HepG2 (cell line): ENCODE results near the gene PBX2. TPM values are rescaled to one million over a fixed set of nuclear protein-coding genes. Genes with fewer than 3 reads are reported as not detected.

Experiments used
- GTF2F1 ChIP-seq: fragments of 150-350 bp; IDR thresholded peaks from 2 replicates; pipeline ENCODE4 v1.6.1; 2014; ENCODE audit warnings: low read length
- KLF9 ChIP-seq: IDR thresholded peaks from 2 replicates; pipeline ENCODE4 v1.6.1; 2016; ENCODE audit warnings: low read depth
- SP140L ChIP-seq: sonication (generic); formaldehyde crosslinking; IDR thresholded peaks from 2 replicates; pipeline ENCODE4 v1.4.0; 2020; ENCODE audit warnings: missing genetic modification reagents, borderline replicate concordance
- THYN1 ChIP-seq: sonication (generic); formaldehyde crosslinking; IDR thresholded peaks from 2 replicates; pipeline ENCODE4 v1.8.1; 2023; ENCODE audit warnings: low read depth, mild to moderate bottlenecking, moderate library complexity, missing genetic modification reagents, borderline replicate concordance
- TP53 ChIP-seq: sonication (generic); formaldehyde crosslinking; conservative IDR thresholded peaks from 2 replicates; pipeline ENCODE4 v1.4.0; 2020; ENCODE audit warnings: missing genetic modification reagents
- ZNF567 ChIP-seq: sonication (generic); formaldehyde crosslinking; IDR thresholded peaks from 2 replicates; pipeline ENCODE4 v1.8.1; 2023; ENCODE audit warnings: mild to moderate bottlenecking, missing genetic modification reagents, borderline replicate concordance
- ZNF670 ChIP-seq: sonication (generic); formaldehyde crosslinking; IDR thresholded peaks from 2 replicates; pipeline ENCODE4 v1.8.0; 2022; ENCODE audit warnings: mild to moderate bottlenecking, missing genetic modification reagents, borderline replicate concordance
- ZNF747 ChIP-seq: sonication (generic); formaldehyde crosslinking; IDR thresholded peaks from 2 replicates; pipeline ENCODE4 v1.8.1; 2023; ENCODE audit warnings: missing genetic modification reagents, mild to moderate bottlenecking, borderline replicate concordance
- ZSCAN12 ChIP-seq: sonication (generic); formaldehyde crosslinking; IDR thresholded peaks from 2 replicates; pipeline ENCODE4 v1.9.0; 2021; ENCODE audit warnings: mild to moderate bottlenecking, missing genetic modification reagents
- polyA plus RNA-seq, 8 experiments: library from polyadenylated mRNA; depleted of rRNA in 3 of 8; stranded (reverse) in 7 of 8; unstranded in 1 of 8; fragments of >200 nt; fragmentation: Illumina TruSeq in 4 of 8; extraction: Trizol in 4 of 8; gene quantifications; 2 replicates each; pipeline versions ENCODE4 v1.2.1 to v1.2.3, GENCODE V29; 2011 to 2016; ENCODE audit warnings: low read depth in 4 of 8, missing spikeins in 1 of 8, mixed read lengths in 1 of 8; ENCODE audit not compliant: insufficient read depth in 1 of 8
- total RNA-seq, 5 experiments: library from RNA; depleted of rRNA; stranded (reverse); fragments of >200 nt; fragmentation: Illumina TruSeq; extraction: Trizol; gene quantifications; 2 replicates each; pipeline ENCODE4 v1.2.3, GENCODE V29; 2016; ENCODE audit warnings: low read depth in 1 of 5
- TF ChIP-seq, protein P1 (sequence below), 2 experiments: IDR thresholded peaks; 2 replicates each; pipeline ENCODE4 v1.6.1; 2011 to 2012; ENCODE audit warnings: low read length in 2 of 2, borderline replicate concordance in 1 of 2, low read depth in 1 of 2, mild to moderate bottlenecking in 1 of 2, moderate library complexity in 1 of 2
- TF ChIP-seq, protein P2 (sequence below): sonication (generic); formaldehyde crosslinking; IDR thresholded peaks from 2 replicates; pipeline ENCODE4 v1.4.0; 2020; ENCODE audit warnings: missing genetic modification reagents
- TF ChIP-seq, protein P3 (sequence below): IDR thresholded peaks from 2 replicates; pipeline ENCODE4 v1.6.1; 2016; ENCODE audit warnings: low read depth, missing genetic modification reagents, missing compliant biosample characterization
- TF ChIP-seq, protein P4 (sequence below): sonication (generic); formaldehyde crosslinking; IDR thresholded peaks from 2 replicates; pipeline ENCODE4 v1.8.1; 2022; ENCODE audit warnings: mild to moderate bottlenecking, missing genetic modification reagents
- TF ChIP-seq, protein P5 (sequence below): IDR thresholded peaks from 2 replicates; pipeline ENCODE4 v1.6.1; 2016
- TF ChIP-seq, protein P6 (sequence below): sonication (generic); formaldehyde crosslinking; IDR thresholded peaks from 2 replicates; pipeline ENCODE4 v1.5.0; 2020; ENCODE audit warnings: missing genetic modification reagents

The PBX2 gene
- total and polyA plus RNA-seq, 2 of the 13 experiments (the other 11 are each of a cell fraction or from before 2014, with no cell fraction given): 42.3 to 77.8 TPM

DNA sequence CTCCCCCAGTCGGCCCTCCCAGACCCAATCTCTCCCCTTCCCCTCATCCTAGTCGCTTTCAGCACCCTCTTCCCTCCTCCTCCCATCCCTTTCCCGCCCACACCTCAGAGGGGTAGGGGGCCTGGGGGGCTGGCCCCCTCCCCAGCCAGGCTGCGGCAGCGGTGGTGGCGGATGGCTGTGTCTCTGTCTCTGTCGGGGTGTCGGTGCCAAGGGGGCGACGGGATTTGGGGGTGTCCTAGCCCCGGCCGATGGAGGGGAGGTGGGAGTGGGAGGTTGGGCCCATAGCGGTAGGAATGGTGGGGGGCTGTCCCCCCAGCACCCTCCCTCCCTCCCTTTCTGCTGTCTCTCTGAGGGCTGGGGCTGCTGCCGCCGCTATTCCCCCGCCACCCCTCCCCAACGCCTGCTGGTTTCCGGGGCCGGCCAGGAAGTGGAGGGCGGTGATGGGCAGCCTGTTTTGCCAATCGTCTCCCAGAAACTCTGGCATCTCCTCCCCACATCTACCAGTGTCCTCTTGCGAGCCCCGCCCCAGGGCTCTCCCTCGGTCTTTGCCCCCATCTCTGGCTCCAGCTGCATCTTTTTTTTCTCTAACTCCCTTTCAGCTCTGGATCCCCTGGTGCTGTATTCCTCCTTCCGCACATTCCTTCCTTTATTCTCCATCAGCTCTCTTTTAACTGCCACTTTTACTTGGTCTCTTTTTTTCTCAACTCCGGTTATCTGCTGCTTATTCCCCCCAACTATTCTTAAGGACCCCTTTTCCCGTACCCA is 14.1 kb downstream of the PBX2 start, which contains the start of gene AGPAT1 (continued):
- TF ChIP-seq, protein P1, sequence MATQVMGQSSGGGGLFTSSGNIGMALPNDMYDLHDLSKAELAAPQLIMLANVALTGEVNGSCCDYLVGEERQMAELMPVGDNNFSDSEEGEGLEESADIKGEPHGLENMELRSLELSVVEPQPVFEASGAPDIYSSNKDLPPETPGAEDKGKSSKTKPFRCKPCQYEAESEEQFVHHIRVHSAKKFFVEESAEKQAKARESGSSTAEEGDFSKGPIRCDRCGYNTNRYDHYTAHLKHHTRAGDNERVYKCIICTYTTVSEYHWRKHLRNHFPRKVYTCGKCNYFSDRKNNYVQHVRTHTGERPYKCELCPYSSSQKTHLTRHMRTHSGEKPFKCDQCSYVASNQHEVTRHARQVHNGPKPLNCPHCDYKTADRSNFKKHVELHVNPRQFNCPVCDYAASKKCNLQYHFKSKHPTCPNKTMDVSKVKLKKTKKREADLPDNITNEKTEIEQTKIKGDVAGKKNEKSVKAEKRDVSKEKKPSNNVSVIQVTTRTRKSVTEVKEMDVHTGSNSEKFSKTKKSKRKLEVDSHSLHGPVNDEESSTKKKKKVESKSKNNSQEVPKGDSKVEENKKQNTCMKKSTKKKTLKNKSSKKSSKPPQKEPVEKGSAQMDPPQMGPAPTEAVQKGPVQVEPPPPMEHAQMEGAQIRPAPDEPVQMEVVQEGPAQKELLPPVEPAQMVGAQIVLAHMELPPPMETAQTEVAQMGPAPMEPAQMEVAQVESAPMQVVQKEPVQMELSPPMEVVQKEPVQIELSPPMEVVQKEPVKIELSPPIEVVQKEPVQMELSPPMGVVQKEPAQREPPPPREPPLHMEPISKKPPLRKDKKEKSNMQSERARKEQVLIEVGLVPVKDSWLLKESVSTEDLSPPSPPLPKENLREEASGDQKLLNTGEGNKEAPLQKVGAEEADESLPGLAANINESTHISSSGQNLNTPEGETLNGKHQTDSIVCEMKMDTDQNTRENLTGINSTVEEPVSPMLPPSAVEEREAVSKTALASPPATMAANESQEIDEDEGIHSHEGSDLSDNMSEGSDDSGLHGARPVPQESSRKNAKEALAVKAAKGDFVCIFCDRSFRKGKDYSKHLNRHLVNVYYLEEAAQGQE (IDR thresholded peaks at IDR 0.05; ENCODE audit: borderline replicate concordance in 1 of 2, low read depth in 1 of 2, low read length in 2 of 2): 0 out of 4 replicates have a peak, but pooled peaks of 1 of the 2 experiments have one; percentile 47
- no peak for TF ChIP-seq SP140L (CRISPR knock-in tag)
- TF ChIP-seq, protein P2, sequence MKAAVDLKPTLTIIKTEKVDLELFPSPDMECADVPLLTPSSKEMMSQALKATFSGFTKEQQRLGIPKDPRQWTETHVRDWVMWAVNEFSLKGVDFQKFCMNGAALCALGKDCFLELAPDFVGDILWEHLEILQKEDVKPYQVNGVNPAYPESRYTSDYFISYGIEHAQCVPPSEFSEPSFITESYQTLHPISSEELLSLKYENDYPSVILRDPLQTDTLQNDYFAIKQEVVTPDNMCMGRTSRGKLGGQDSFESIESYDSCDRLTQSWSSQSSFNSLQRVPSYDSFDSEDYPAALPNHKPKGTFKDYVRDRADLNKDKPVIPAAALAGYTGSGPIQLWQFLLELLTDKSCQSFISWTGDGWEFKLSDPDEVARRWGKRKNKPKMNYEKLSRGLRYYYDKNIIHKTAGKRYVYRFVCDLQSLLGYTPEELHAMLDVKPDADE (CRISPR knock-in tag): 0 out of 2 replicates have a peak, but pooled peaks have one; percentile 48
- no peak for TF ChIP-seq ZNF567 (CRISPR knock-in tag)
- TF ChIP-seq KLF9 (CRISPR knock-in tag): no peak
- TF ChIP-seq, protein P3, sequence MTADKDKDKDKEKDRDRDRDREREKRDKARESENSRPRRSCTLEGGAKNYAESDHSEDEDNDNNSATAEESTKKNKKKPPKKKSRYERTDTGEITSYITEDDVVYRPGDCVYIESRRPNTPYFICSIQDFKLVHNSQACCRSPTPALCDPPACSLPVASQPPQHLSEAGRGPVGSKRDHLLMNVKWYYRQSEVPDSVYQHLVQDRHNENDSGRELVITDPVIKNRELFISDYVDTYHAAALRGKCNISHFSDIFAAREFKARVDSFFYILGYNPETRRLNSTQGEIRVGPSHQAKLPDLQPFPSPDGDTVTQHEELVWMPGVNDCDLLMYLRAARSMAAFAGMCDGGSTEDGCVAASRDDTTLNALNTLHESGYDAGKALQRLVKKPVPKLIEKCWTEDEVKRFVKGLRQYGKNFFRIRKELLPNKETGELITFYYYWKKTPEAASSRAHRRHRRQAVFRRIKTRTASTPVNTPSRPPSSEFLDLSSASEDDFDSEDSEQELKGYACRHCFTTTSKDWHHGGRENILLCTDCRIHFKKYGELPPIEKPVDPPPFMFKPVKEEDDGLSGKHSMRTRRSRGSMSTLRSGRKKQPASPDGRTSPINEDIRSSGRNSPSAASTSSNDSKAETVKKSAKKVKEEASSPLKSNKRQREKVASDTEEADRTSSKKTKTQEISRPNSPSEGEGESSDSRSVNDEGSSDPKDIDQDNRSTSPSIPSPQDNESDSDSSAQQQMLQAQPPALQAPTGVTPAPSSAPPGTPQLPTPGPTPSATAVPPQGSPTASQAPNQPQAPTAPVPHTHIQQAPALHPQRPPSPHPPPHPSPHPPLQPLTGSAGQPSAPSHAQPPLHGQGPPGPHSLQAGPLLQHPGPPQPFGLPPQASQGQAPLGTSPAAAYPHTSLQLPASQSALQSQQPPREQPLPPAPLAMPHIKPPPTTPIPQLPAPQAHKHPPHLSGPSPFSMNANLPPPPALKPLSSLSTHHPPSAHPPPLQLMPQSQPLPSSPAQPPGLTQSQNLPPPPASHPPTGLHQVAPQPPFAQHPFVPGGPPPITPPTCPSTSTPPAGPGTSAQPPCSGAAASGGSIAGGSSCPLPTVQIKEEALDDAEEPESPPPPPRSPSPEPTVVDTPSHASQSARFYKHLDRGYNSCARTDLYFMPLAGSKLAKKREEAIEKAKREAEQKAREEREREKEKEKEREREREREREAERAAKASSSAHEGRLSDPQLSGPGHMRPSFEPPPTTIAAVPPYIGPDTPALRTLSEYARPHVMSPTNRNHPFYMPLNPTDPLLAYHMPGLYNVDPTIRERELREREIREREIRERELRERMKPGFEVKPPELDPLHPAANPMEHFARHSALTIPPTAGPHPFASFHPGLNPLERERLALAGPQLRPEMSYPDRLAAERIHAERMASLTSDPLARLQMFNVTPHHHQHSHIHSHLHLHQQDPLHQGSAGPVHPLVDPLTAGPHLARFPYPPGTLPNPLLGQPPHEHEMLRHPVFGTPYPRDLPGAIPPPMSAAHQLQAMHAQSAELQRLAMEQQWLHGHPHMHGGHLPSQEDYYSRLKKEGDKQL: no peak
- TF ChIP-seq ZSCAN12 (CRISPR knock-in tag): no peak
- TF ChIP-seq, protein P4, sequence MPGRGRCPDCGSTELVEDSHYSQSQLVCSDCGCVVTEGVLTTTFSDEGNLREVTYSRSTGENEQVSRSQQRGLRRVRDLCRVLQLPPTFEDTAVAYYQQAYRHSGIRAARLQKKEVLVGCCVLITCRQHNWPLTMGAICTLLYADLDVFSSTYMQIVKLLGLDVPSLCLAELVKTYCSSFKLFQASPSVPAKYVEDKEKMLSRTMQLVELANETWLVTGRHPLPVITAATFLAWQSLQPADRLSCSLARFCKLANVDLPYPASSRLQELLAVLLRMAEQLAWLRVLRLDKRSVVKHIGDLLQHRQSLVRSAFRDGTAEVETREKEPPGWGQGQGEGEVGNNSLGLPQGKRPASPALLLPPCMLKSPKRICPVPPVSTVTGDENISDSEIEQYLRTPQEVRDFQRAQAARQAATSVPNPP: no peak
- TF ChIP-seq ZNF747 (CRISPR knock-in tag): no peak; the same call in 1 of the 2 replicates
- no peak for TF ChIP-seq THYN1
- no peak for TF ChIP-seq ZNF670 (CRISPR knock-in tag)
- TF ChIP-seq, protein P5, sequence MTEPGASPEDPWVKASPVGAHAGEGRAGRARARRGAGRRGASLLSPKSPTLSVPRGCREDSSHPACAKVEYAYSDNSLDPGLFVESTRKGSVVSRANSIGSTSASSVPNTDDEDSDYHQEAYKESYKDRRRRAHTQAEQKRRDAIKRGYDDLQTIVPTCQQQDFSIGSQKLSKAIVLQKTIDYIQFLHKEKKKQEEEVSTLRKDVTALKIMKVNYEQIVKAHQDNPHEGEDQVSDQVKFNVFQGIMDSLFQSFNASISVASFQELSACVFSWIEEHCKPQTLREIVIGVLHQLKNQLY (CRISPR knock-in tag): no peak
- TF ChIP-seq GTF2F1: no peak
- TF ChIP-seq TP53 (CRISPR knock-in tag): no peak
- TF ChIP-seq, protein P6, sequence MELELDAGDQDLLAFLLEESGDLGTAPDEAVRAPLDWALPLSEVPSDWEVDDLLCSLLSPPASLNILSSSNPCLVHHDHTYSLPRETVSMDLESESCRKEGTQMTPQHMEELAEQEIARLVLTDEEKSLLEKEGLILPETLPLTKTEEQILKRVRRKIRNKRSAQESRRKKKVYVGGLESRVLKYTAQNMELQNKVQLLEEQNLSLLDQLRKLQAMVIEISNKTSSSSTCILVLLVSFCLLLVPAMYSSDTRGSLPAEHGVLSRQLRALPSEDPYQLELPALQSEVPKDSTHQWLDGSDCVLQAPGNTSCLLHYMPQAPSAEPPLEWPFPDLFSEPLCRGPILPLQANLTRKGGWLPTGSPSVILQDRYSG (CRISPR knock-in tag): no peak
